Measurements from ENCODE around the gene KDM8.

The KDM8 gene

DNA sequence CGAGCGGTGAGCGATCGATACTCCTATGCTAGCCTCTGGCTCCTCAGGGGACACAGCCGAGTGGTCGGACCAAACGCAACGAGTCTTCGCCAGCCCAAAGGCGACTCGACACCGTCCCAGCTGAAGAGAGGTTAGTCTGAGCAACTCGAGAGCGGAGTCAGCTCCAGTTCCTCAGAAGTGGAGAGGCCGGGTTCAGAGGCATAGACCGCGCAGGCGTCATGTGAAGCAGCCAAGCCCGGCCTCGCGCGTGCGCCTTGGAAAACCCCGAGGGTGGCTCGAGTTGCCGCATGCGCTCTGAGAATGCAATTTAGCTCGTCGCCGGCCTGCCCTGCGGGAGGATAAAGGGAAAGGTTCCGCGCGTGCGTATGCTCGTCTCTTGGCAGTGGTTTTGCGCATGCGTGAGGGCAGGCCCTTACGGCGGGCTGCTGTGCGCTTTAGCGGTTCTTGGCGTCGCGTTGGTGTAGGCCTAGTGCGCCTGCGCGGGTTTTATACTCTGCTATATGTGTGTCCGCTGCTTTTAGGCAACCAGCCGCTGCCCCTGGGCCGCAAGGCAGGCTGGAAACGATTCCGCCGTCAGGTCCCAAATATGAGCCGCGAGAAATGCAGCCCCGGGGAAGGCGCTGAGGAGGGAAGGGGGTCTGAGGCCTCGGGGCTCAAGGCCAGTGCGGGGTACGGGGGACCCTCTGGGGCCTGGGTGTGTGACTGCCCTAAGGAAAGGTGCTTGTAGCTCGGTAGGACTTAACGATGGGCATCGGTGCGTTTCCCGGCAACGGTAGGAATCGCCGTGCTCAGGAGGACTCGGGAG lies at the start of gene KDM8:
Gene KDM8, plus strand, starts transcription at position 20 of the 805 bp plus-strand sequence. CDS start 6,598 bp downstream, outside the sequence.
- peak; percentile 13 for FAIRE-seq

DNA sequence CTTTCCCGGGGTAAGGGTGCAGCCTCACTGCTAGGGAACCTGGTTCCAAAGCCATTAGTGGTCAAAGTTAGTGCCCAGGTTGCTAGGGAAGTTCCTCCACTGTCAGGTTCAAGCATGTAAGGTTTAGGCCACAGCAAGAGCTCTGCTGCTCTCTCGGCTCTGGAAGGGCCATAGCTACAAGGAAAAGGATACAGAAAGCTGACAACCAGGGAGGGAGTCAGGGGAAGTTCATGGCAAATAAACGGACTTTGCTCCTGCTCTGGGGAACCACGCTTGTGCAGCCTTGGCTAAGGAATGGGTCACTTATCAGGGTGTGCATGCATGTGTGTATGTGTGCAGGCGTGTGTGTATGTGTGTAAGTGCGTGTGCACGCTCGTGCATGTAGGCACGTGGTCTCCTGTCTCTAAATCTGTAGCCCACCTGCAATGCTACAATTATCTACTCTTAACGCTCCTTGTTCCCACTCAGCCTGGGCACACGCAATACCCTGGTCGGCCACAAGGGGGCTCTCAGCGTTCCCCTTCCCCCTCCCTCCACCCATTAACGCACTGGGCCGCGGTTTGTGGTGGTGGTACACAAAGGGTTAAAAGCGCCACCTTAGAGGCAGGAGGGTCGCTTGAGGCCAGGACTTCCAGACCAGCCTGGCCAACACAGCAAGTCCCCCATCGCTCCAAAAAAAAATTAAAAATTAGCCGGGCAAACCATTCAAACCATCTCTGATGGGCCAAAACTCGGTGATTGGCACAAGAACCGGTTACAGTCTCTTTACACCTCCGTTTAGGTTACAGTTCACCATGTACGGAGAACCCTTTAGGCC lies 48.4 kb upstream of the KDM8 start:
- FAIRE-seq = no peak

DNA sequence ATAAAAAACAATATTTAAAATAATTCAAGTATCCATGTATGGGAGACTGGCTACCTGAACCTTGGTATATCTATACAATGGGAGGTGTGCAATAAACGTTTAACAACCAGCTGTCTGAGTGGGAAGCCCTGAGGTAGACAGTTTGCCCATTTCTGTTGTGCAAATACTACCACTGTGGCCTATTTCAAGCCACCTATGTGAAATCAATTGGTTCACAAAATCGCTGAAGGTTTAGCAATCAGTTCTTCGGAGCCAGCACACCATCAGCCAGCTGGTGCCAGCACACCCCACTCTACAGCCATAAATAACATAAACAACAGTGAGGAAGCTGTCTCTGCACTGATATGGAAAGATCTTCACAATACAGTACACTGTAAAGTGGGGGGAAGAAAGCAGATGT lies 46.7 kb upstream of the KDM8 start:
- no peak for FAIRE-seq

GRCh38 chr16:27161398-27161797 lies 41.9 kb upstream of the KDM8 start:
- FAIRE-seq = no peak

GRCh38 chr16:27164352-27164751 lies 39.0 kb upstream of the KDM8 start:
- FAIRE-seq = no peak

GRCh38 chr16:27165576-27165975 lies 37.8 kb upstream of the KDM8 start:
- FAIRE-seq = no peak

- no peak for FAIRE-seq
Measured at GRCh38 chr16:27168790-27169189, 34.5 kb upstream of the KDM8 start.

- no peak for FAIRE-seq
Measured at GRCh38 chr16:27169511-27170071, 33.7 kb upstream of the KDM8 start.

GRCh38 chr16:27171584-27171983 lies 31.7 kb upstream of the KDM8 start:
- no peak for FAIRE-seq

- no peak for FAIRE-seq
Measured at GRCh38 chr16:27174007-27174406, 29.3 kb upstream of the KDM8 start.

DNA sequence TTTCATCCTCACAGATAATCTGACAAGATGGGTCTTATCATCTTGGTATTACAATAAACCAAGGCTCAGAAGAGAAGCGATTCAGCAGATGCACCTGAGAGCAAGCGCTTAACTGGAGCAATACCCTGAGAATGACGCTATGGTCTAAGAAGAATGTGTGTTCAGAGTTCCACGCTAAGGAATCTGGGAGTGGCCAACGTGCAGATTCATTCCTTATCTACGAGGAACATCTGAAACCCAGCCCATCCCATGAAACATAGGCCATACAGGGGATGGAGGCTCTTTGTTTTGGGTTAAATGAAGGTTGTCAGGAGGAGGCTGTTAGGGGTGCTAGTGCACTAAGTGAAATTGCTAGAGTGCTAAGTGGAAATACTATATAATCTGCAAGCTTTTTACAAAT lies 28.5 kb upstream of the KDM8 start:
- no peak for FAIRE-seq

DNA sequence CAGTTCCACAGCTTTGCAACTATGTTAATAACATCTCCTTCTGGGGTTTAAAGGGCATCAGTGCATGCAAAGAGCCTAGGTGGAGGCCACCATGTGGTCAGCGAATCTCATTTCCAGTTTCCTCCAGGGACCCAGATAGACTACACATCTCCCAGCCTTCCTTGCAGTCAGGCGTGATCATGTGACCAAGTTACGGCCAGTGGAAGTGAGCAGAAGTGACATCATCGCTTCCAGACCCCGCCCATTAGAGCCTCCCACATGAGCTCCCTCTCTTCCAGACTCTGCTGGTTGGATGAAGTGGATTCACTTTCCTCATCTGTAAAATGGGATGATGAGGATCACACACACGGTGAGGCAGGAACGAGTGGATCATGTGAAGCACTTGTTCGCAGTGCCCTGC lies 27.4 kb upstream of the KDM8 start:
- no peak for FAIRE-seq

DNA sequence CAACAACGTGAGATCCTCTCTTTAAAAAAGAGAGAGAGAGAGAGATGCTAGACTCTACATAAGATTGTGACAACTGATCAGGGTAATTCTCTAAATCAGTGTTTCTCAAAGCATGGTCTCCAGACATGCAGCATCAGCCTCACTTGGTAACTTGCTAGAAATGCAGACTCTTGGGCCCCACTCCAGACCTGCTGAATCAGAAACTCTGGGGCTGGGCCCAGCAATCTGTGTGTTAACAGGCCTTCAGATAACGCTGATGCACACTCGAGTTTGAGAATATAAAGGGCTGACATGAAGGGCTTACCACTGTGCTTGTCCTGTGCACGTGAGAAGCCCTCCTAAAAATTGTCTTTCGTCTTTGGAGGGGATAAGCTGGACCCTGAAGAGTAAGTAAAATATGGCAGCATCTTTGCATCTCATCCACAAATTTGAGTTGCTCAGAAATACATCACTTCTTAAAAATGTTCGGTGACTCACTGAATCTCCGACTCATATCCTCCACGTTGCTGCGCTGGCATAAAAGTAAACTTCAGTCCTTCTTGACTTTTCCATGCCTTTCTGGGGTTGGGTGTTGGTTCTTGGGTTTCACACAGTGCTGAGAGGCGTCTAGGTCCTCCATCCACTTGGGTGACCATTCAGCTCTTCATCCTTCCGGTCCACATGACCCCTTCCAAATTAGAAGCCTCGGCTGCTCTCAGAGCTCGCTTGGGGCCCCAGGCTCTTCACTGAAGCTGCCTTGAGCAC lies 26.1 kb upstream of the KDM8 start:
- FAIRE-seq = no peak

DNA sequence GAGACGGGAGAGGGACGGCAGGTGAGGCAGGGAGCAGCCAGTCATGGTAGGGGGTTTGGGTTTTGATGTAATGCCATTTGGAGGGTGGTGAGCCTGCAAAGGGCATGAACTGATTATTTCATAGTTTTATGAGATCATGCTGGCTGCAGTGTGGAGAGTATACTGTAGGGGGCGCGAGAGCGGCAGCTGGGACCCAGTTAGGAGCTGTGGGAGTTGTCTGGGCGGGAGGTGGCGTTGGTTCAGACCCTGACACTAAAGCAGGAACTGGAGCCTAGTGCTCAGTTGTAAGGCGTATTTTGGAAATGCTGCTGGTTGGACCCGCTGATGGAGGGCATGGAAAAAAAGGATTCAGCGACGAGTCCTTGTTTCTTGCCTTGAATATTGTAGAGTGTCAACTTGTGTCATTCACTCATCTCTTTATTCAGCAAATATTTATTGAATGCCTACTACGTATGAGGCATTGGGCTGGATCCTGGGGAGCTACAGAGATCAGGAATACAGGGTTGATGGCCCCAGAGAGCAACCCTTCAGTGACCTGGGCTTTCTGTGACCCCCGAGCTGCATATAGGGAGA lies 23.7 kb upstream of the KDM8 start:
- FAIRE-seq = no peak

- no peak for FAIRE-seq
Measured at GRCh38 chr16:27181019-27181790, 22.1 kb upstream of the KDM8 start.

GRCh38 chr16:27182906-27183405 lies 20.4 kb upstream of the KDM8 start:
- FAIRE-seq = no peak

DNA sequence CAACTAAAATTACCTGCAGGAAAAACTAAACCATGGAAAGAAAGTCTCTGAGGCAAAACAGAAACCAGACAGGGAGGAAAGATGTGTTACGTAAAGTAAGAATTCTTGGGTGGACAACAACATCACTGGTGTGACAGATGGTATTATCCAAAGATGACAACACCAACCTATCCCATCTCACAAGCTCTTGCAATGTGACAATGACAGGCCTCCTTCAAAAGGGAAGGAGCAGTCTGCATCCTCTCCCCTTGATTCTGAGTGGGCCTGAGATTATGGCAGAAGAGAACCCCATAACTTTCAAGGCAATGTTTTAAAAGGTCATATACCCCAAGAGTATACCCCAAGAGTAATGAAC lies 17.6 kb upstream of the KDM8 start:
- FAIRE-seq = no peak

DNA sequence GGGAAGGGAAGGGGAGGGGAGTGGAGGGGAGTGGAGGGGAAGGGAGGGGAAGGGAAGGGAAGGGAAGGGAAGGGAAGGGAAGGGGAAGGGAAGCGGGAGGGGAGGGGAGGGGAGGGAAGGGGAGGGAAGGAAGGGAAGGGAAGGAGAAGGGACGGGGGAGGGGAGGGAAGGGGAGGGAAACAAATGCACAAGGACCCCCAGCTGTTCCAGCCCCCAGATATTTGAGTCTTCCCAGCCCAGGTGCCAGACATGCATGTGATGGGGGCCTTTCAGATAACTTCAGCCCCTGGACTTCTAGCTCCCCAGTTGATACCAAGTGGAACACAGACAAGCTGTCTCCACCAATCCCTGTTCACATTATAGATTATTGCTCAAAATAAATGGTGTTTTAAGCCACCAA lies 14.7 kb upstream of the KDM8 start:
- no peak for FAIRE-seq

DNA sequence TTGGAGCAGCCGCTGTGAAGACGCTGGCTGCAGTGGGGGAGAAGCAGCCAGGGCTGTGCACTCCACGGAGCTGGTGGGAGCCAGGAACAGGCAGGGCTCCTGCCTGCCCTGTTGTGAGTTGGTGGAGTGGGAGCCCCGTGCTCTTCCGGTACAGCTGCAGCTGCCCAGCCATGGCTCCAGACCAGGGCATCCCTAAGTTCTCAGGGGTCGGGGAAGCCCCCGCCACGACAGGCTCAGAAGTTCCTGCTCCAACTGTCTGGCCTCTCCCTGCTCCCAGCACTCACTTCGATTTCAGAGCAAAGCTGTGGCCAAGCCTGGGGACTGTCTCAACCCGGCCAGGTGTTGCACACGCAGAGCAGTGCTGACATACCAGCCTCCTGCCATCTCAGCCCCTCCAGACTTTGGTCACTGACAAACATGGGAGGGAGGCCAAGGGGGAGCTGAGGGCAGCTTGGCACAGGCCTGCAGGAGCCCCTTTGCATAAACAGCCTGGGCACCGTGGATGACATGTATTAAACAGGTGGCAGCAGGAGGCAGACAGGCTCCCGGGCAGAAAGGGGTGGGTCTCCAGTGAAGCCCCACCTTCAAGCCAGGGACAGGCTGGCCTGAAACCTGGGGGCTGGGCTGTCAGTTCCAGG lies 13.9 kb upstream of the KDM8 start:
- FAIRE-seq = no peak

GRCh38 chr16:27190316-27190871 lies 12.9 kb upstream of the KDM8 start:
- FAIRE-seq = no peak

GRCh38 chr16:27191352-27191924 lies 11.9 kb upstream of the KDM8 start:
- FAIRE-seq = no peak
